Measurements from ENCODE around the gene GPATCH8.

Gene GPATCH8

DNA sequence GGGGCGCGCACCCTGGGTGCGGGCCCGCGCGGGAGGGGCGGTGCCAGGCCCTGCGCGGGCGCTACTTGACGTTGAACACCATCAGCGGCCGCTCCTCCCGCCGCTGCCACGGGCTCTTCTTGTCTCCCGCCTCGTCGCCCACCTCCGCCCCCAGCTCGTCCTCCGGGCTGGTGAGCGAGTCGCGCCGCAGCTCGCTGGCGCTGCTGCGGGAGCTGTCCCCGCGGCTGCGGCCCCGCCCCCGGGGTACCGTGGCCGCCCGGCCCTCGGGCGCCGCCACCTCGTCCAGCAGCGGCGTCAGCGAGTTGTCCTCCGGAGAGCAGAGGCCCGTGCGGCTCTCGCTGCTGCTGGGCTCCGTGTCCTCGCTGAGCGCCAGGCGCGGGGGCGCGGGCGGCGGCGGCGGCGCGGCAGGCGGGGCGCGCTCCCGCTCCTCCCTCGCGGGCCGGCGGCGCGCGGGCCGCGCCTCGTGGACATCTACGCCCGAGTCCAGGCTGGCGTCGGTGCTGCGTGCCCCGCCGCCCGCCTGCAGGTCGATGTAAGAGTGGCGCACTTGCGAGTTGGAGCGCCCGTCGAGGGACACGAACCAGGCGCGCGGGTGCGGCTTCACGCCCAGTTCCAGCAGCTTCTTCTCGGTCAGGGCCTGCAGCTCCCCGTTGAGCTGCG is 149.4 kb downstream of the GPATCH8 start:
- no peak for DNase-seq

DNA sequence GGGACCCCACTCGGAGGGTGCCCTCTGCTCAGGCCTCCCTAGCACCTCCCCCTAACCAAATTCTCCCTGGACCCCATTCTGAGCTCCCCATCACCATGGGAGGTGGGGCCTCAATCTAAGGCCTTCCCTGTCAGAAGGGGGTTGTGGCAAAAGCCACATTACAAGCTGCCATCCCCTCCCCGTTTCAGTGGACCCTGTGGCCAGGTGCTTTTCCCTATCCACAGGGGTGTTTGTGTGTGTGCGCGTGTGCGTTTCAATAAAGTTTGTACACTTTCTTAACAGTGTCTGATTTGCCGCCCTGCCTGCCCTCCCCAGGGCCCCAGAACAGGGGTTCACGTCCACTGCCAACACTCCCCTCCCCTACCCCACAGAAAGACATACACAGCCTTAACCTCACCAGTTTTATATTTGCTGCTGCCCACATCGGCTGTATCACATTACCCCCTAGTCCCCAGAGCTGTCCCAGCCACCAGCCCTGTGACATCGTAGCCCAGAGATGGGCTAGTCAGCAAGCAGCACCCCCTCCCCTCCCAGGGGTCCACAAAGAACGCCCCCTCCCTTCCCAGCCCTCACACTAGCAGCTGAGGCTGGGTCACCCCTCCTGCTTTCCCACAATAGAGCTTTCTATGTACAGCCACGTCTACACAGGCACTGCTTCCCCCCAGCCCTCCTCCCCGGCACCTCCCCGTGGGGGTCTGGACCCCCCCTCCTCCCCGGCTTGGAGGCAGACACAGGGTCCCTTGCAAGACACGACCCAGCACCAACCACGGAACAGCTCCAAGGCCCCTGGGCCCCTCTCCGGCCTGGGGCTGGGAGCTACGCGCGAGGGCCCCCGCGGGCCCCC is 150.2 kb downstream of the GPATCH8 start:
- DNase-seq, result no peak

DNA sequence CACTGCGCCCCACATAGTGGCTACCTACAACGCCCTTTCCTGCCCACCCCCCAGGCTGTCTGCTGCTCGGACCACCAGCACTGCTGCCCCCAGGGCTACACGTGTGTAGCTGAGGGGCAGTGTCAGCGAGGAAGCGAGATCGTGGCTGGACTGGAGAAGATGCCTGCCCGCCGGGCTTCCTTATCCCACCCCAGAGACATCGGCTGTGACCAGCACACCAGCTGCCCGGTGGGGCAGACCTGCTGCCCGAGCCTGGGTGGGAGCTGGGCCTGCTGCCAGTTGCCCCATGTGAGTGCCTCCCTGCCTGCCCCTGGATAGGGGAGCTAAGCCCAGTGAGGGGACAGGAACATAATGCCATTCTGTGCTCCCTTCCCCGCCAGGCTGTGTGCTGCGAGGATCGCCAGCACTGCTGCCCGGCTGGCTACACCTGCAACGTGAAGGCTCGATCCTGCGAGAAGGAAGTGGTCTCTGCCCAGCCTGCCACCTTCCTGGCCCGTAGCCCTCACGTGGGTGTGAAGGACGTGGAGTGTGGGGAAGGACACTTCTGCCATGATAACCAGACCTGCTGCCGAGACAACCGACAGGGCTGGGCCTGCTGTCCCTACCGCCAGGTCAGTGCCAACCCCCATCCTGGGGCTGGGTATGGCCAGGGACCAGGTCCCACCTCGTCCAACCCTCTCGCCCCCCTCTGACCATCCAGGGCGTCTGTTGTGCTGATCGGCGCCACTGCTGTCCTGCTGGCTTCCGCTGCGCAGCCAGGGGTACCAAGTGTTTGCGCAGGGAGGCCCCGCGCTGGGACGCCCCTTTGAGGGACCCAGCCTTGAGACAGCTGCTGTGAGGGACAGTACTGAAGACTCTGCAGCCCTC is 151.0 kb downstream of the GPATCH8 start:
- no peak for DNase-seq

DNA sequence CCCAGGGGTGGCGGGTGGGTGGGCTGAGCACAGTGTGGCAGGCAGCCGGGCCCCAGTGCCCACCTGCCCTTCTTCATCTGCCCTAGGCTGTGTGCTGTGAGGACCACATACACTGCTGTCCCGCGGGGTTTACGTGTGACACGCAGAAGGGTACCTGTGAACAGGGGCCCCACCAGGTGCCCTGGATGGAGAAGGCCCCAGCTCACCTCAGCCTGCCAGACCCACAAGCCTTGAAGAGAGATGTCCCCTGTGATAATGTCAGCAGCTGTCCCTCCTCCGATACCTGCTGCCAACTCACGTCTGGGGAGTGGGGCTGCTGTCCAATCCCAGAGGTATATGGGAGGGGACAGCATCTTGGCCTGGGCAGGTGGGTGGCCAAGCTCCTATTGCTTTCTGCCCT is 151.7 kb downstream of the GPATCH8 start:
- no peak for DNase-seq

DNA sequence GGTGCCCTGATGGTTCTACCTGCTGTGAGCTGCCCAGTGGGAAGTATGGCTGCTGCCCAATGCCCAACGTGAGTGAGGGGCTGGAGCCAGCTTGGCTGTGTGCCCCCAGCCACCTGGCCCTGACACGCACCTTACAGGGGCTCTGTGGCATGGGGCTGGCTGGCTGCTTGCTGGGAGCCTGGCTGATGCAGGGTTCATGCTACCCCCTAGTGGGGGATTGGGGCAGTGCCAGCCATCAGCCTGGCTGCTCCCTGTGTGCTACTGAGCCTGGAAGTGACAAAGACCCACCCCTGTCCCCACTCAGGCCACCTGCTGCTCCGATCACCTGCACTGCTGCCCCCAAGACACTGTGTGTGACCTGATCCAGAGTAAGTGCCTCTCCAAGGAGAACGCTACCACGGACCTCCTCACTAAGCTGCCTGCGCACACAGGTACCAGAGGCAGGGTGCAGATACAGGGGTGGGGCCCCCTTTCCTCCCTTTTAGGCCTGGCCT is 152.4 kb downstream of the GPATCH8 start:
- peak; percentile 37 for DNase-seq

DNA sequence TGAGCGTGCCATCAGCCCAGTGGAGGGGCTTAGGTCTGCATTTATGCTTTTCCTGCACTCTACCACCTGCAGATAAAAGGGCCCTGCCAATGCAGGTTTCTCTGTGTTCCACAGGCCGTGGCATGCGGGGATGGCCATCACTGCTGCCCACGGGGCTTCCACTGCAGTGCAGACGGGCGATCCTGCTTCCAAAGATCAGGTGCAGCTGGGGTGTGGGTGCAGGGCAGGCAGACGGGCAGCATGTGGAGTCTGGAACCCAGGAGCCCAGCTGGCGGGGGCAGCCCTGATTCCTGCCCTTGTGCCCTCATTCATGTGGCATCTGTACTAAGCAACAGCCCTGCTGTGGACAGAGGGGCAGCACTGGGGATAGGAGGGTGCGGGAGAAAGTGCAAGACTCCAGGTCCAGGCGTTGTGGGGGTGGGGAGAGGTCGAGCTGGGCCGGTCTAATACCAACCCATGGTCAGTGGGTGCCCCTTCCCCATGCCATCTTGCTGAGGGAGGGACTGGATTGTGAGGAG is 153.6 kb downstream of the GPATCH8 start:
- DNase-seq, result no peak

DNA sequence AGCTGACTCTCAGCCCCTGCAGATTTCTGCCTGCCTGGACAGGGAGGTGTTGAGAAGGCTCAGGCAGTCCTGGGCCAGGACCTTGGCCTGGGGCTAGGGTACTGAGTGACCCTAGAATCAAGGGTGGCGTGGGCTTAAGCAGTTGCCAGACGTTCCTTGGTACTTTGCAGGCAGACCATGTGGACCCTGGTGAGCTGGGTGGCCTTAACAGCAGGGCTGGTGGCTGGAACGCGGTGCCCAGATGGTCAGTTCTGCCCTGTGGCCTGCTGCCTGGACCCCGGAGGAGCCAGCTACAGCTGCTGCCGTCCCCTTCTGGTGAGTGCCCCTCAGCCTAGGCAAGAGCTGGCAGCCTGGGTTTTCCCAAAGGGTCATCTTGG is 154.2 kb downstream of the GPATCH8 start:
- no peak for DNase-seq

DNA sequence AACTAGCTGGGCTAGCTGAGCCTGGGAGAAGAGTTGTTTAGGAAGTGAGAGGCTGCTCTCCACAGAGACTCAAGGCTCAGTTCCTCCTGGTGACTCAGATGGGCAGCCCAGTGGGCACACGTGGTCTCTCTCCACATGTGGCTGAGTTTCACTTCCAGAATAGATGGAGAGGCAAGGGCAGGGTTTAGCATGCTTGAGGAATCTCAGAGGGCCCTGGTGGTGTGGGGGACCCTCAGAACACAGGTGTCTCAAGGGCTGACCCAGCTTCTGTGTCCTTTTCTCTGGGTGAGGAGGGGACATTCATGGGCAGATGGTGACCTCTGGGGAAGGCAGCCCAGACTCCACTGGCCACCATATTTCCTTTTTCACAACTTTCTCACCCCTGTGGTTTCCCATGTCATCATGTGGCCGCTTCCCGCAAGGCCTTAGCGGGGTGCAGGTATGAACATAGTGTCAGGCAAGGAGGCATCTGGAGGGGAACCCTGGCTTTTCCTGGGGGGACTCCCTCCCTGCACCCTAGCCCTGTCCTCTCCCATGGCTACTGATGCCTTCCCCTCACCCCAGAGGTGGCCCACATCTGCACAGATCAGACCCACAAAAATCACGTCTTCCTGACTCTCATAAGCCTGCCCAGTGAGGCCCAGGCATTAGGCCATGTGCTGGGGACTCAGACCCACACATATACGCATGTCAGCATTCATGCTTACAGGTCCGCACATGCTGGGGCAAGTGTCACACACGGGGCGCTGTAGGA is 154.8 kb downstream of the GPATCH8 start:
- DNase-seq, result no peak
